ENCODE results near the gene ETV5. TPM values are rescaled to one million over a fixed set of nuclear protein-coding genes. Genes with fewer than 3 reads are reported as not detected.

Gene ETV5
- polyA plus RNA-seq, 1 donor from 2014 or later = 0.30 TPM

DNA sequence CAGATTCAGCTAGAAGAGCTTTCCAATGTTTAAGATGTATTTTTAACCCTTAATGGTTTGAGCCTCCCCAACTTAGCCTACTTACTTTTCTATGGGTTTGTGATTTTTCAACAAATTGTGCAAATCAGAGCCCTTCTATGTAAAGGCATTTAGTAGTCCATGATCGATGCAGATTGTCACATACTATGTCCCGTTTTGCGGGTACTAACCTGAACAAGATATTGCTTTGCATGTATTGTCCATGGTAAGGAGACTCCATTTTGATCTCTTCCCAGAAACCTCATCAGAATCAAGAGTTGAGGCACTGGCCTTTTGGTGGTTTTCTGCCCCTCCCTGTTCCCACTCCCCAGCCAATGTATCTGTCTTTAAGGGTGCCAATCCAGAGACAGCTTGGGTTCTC is 60.8 kb downstream of the ETV5 start:
- H2AFZ ChIP-seq (ENCODE audit: low read depth, low read length) = no peak overlapping the region
- H3K27ac ChIP-seq (ENCODE audit: low read length) = no peak overlapping the region
- no peak overlapping the region for H3K4me3 ChIP-seq (ENCODE audit: low read length)
- no peaks in the 10 kb centered on the region for H3K79me2 ChIP-seq (replicated peaks; ENCODE audit: insufficient read depth, low read length)
- no peaks in the 10 kb centered on the region for H3K27me3 ChIP-seq (ENCODE audit: insufficient read depth, low read depth, low read length)
- H3K9me2 ChIP-seq (ENCODE audit: insufficient read depth, low read length) = no peaks in the 10 kb centered on the region
- TF ChIP-seq MXI1 (conservative IDR thresholded peaks at IDR 0.05; ENCODE audit: poor library complexity, severe bottlenecking) (no peak), EZH2 (IDR thresholded peaks at IDR 0.05; ENCODE audit: borderline replicate concordance, insufficient read depth, low read length, poor library complexity, severe bottlenecking) (no peak), CTCF (IDR thresholded peaks at IDR 0.05; ENCODE audit: poor library complexity, severe bottlenecking) (no peak), TAF1 (IDR thresholded peaks at IDR 0.05; ENCODE audit: low read depth) (no peak), REST (IDR thresholded peaks at IDR 0.05; ENCODE audit: borderline replicate concordance) (no peak), POLR2AphosphoS5 (IDR thresholded peaks at IDR 0.05) (no peak), EP300 (conservative IDR thresholded peaks at IDR 0.05; ENCODE audit: poor library complexity, severe bottlenecking) (no peak), SMC3 (conservative IDR thresholded peaks at IDR 0.05; ENCODE audit: poor library complexity) (no peak), RAD21 (conservative IDR thresholded peaks at IDR 0.05) (no peak)
- no peaks in the 10 kb centered on the region for H4K20me1 ChIP-seq (ENCODE audit: insufficient read depth)
- H3K4me2 ChIP-seq (ENCODE audit: low read length) = no peak overlapping the region
- no peaks in the 10 kb centered on the region for H3F3A ChIP-seq (ENCODE audit: insufficient read depth, low read length, poor library complexity, severe bottlenecking)
- H3K9me3 ChIP-seq (ENCODE audit: low read length) = no peaks in the 10 kb centered on the region
- no peak overlapping the region for H3K9ac ChIP-seq (ENCODE audit: low read length)
- H3K36me3 ChIP-seq (ENCODE audit: insufficient read depth, low read length) = no peaks in the 10 kb centered on the region

DNA sequence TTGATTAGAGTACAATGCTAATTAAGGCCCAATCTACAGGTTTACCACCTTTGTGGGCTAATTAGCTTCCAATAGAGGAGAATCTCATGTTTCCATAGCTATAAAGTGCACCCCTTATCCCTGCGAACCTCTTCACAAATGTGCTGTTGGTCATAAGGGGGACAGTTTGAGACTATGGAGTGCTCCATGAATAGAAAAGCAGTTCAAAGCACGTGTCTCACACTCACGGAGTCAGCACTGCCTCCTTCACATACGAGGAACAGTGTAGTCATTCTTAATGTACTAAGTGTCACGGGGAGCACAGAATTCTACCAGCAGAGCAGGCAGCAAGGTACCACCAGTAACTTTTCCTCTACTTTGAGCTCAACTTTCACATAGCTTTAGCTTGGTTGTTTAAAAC is 62.1 kb downstream of the ETV5 start:
- H3K27me3 ChIP-seq (ENCODE audit: insufficient read depth, low read depth, low read length) = no peaks in the 10 kb centered on the region
- no peak overlapping the region for H3K4me3 ChIP-seq (ENCODE audit: low read length)
- TF ChIP-seq TAF1 (IDR thresholded peaks at IDR 0.05; ENCODE audit: low read depth) (no peak), EZH2 (IDR thresholded peaks at IDR 0.05; ENCODE audit: borderline replicate concordance, insufficient read depth, low read length, poor library complexity, severe bottlenecking) (no peak), RAD21 (conservative IDR thresholded peaks at IDR 0.05) (no peak), EP300 (conservative IDR thresholded peaks at IDR 0.05; ENCODE audit: poor library complexity, severe bottlenecking) (no peak), CTCF (IDR thresholded peaks at IDR 0.05; ENCODE audit: poor library complexity, severe bottlenecking) (no peak), MXI1 (conservative IDR thresholded peaks at IDR 0.05; ENCODE audit: poor library complexity, severe bottlenecking) (no peak), REST (IDR thresholded peaks at IDR 0.05; ENCODE audit: borderline replicate concordance) (no peak), SMC3 (conservative IDR thresholded peaks at IDR 0.05; ENCODE audit: poor library complexity) (no peak), POLR2AphosphoS5 (IDR thresholded peaks at IDR 0.05) (no peak)
- no peaks in the 10 kb centered on the region for H3K9me2 ChIP-seq (ENCODE audit: insufficient read depth, low read length)
- no peak overlapping the region for H2AFZ ChIP-seq (ENCODE audit: low read depth, low read length)
- H4K20me1 ChIP-seq (ENCODE audit: insufficient read depth) = no peaks in the 10 kb centered on the region
- no peaks in the 10 kb centered on the region for H3K79me2 ChIP-seq (replicated peaks; ENCODE audit: insufficient read depth, low read length)
- H3K36me3 ChIP-seq (ENCODE audit: insufficient read depth, low read length) = no peaks in the 10 kb centered on the region
- H3K27ac ChIP-seq (ENCODE audit: low read length) = no peak overlapping the region
- no peak overlapping the region for H3K9ac ChIP-seq (ENCODE audit: low read length)
- no peaks in the 10 kb centered on the region for H3K9me3 ChIP-seq (ENCODE audit: low read length)
- no peak overlapping the region for H3K4me2 ChIP-seq (ENCODE audit: low read length)
- H3F3A ChIP-seq (ENCODE audit: insufficient read depth, low read length, poor library complexity, severe bottlenecking) = no peaks in the 10 kb centered on the region
